Stimulated activated CD8-positive, alpha-beta memory T cell treated with anti-CD3 and anti-CD28 coated beads, Interleukin-7, amount 100 ng/mL, for 24 hours (primary cell): ENCODE data around the gene ALPL.

Source experiments
- DNase-seq: peaks from one replicate; pipeline ENCODE4 v3.0.0-alpha.2; 2020; ENCODE audit warnings: low read depth

Gene ALPL

GRCh38 chr1:21530368-21531016, 21.3 kb downstream of the ALPL start:
- DNase-seq = no peak

GRCh38 chr1:21531241-21531640, 22.0 kb downstream of the ALPL start:
- no peak for DNase-seq

GRCh38 chr1:21532496-21532895, 23.3 kb downstream of the ALPL start:
- DNase-seq = no peak

- DNase-seq = no peak
These were observed 23.8 kb downstream of the ALPL start for GRCh38 chr1:21532992-21533534.

GRCh38 chr1:21534146-21534545, 24.9 kb downstream of the ALPL start:
- no peak for DNase-seq

GRCh38 chr1:21534674-21535378, 25.6 kb downstream of the ALPL start:
- no peak for DNase-seq

GRCh38 chr1:21536218-21536617, 27.0 kb downstream of the ALPL start:
- no peak for DNase-seq

- no peak for DNase-seq
These were observed 28.3 kb downstream of the ALPL start for GRCh38 chr1:21537511-21537931.

GRCh38 chr1:21537932-21538630, 28.9 kb downstream of the ALPL start:
- no peak for DNase-seq

GRCh38 chr1:21539933-21540332, 30.7 kb downstream of the ALPL start:
- DNase-seq = no peak

- no peak for DNase-seq
These were observed 32.1 kb downstream of the ALPL start for GRCh38 chr1:21541329-21541728.

- DNase-seq = no peak
These were observed 32.6 kb downstream of the ALPL start for GRCh38 chr1:21541835-21542234.

- no peak for DNase-seq
These were observed 34.4 kb downstream of the ALPL start for GRCh38 chr1:21543598-21543997.

GRCh38 chr1:21544095-21544494, 34.9 kb downstream of the ALPL start:
- no peak for DNase-seq

GRCh38 chr1:21546122-21546825, 37.1 kb downstream of the ALPL start:
- no peak for DNase-seq

GRCh38 chr1:21547876-21548275, 38.7 kb downstream of the ALPL start:
- DNase-seq = no peak

- DNase-seq = no peak
These were observed 40.9 kb downstream of the ALPL start for GRCh38 chr1:21550097-21550496.

GRCh38 chr1:21550866-21551475, 41.7 kb downstream of the ALPL start:
- DNase-seq = no peak

GRCh38 chr1:21552715-21553114, 43.5 kb downstream of the ALPL start:
- DNase-seq = no peak

- no peak for DNase-seq
These were observed 44.1 kb downstream of the ALPL start for GRCh38 chr1:21553116-21553926.
